Measurements from ENCODE around the gene TRAPPC5. TPM values are rescaled to one million over a fixed set of nuclear protein-coding genes. Genes with fewer than 3 reads are reported as not detected.

TRAPPC5 gene
- total and polyA plus RNA-seq, 8 donors = 4.5 to 203 (median 18.8) TPM

DNA sequence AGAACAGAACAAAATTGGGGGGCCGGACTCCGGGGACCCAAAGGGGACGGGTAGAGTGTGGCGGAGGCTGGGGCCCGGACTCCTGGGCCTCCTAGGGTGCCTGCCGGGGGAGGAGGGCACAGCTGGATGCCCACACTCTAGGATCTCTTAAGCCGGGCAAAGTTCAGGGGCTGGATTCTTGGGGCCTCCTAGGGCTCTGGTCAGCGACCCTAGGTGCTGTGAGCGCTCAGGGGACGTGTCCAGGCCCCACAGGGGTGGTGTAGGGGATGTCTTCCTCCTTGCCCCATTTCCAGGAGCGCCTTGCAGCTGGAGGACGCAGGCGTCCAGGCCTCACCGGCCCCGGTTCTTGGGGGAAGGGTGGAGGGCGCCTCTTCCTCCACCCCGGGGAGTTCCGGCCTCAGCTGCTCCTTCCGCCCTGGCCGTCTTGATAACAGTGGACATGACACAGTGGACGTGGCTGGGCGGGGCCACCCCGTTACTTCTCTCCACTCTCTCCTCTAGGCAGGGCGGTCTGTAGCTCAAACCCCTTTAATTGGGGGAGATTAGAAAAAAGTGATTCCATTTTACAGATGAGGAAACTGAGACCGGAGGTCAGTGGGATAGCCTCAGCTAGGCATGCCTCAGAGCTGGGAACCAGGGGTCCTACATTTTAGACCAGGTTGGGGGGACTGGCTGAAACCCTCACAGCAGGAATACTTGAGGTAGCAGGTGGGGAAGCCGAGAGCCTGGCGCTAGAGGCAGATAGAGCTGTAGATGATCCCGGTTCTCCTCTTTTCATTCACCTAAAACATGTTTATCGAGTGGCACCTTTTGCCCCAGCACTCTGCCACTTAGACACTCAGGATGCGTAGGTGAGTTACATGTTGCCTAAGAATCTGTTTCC is 43.0 kb upstream of the TRAPPC5 start:
- WGBS, 5 donors = 22 to 37% (median 28%) methylated on average over 21 to 30 of the region's 30 CpGs
- TF ChIP-seq POLR2AphosphoS5 (IDR thresholded peaks at IDR 0.05) = peak in 2 of 3 donors; percentile 31 to 47
- TF ChIP-seq POLR2A (IDR thresholded peaks at IDR 0.05) = no peak
- intact Hi-C loops (cut with DNase I; ENCODE audit: low total_unique reads) = no loop called here
- DNase-seq = peak; percentile 67 to 73
- peaks cover 0 to 41% (median 18%) of the 10 kb centered on the region in 4 donors for H3K36me3 ChIP-seq
- H3K27ac ChIP-seq = peak overlapping the region; percentile 84 to 96 (median 90)
- peaks cover 0 to 37% (median 28%) of the 10 kb centered on the region in 4 donors for H3K4me1 ChIP-seq
- peak overlapping the region; percentile 60 to 73 (median 62) for H3K4me3 ChIP-seq
- H3K27me3 ChIP-seq = peaks cover 0 to 53% (median 9%) of the 10 kb centered on the region in 3 donors
- H3K9me3 ChIP-seq = no peaks in the 10 kb centered on the region

DNA sequence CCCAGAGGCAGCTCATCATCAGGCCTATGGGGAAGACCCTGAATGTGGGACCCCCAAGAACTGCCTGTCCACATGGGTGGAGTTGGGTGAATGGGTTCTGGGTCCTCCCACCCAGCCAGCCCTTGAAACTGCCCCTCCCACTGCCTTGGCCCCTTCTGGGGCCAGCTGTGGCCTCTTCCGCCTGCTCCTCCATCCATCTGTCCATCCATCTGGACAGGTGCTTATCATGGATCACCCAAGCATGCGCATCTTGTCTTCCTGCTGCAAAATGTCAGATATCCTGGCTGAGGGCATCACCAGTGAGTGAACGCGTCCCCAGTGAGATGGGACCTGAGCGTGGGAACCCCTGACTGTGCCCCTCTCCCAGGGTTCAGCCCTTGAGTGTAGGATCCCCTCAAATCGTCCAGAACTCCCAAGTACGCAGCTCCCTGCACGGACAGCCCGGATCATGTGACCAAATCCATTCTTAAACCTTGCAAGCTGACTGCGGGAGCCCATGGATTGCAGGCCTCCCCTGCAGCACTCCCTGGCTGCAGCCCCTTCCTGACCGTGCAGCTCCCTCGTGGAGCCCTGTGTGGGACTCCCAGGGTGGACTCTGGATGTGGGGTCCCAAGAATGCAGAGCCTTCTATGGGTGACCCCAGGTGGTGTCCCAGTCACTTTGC is 41.7 kb upstream of the TRAPPC5 start:
- intact Hi-C loops (cut with DNase I; ENCODE audit: low total_unique reads) = no loop called here
- Histone ChIP-seq H3K27ac (no peak overlapping the region), H3K4me3 (peak overlapping the region in 1 of 4 donors; percentile 3), H3K4me1 (peaks cover 0 to 43% (median 28%) of the 10 kb centered on the region in 4 donors), H3K36me3 (peaks cover 0 to 45% (median 19%) of the 10 kb centered on the region in 4 donors), H3K9me3 (no peaks in the 10 kb centered on the region), H3K27me3 (peaks cover 0 to 64% (median 9%) of the 10 kb centered on the region in 3 donors)
- no peak for DNase-seq
- TF ChIP-seq, protein P1, sequence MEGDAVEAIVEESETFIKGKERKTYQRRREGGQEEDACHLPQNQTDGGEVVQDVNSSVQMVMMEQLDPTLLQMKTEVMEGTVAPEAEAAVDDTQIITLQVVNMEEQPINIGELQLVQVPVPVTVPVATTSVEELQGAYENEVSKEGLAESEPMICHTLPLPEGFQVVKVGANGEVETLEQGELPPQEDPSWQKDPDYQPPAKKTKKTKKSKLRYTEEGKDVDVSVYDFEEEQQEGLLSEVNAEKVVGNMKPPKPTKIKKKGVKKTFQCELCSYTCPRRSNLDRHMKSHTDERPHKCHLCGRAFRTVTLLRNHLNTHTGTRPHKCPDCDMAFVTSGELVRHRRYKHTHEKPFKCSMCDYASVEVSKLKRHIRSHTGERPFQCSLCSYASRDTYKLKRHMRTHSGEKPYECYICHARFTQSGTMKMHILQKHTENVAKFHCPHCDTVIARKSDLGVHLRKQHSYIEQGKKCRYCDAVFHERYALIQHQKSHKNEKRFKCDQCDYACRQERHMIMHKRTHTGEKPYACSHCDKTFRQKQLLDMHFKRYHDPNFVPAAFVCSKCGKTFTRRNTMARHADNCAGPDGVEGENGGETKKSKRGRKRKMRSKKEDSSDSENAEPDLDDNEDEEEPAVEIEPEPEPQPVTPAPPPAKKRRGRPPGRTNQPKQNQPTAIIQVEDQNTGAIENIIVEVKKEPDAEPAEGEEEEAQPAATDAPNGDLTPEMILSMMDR (IDR thresholded peaks at IDR 0.05) = no peak
- TF ChIP-seq EP300 (IDR thresholded peaks at IDR 0.05) (no peak), POLR2A (IDR thresholded peaks at IDR 0.05) (no peak), POLR2AphosphoS5 (IDR thresholded peaks at IDR 0.05) (no peak)
- whole genome bisulfite sequencing, 5 donors = 78 to 88% (median 79%) methylated on average over 9 to 12 of the region's 12 CpGs

DNA sequence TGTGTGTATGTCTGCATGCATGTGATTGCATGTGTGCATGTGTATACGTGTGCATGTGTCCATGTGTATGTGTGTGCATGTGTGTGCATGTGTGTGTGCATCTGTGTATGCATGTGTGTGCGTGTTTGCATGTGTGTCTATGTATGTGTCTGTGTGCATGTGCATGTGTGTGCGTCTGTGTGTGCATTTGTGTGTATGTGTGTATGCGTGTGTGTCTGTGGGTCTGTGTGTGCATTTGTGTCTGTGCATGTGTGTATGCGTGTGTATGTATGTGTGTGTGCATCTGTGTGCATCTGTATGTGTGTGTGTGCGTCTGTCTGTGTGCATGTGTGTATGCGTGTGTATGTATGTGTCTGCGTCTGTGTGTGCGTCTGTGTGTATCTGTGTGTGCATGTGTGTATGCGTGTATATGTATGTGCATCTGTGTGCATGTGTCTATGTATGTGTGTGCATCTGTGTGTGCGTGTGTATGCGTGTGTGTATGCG is 40.7 kb upstream of the TRAPPC5 start:
- intact Hi-C loops (cut with DNase I; ENCODE audit: low total_unique reads) = no loop called here
- 96 to 99% (median 97%) methylated on average over 13 of the region's 13 CpGs for WGBS, 5 donors
- Histone ChIP-seq H3K27me3 (peaks cover 0 to 63% (median 9%) of the 10 kb centered on the region in 3 donors), H3K27ac (no peak overlapping the region), H3K9me3 (no peaks in the 10 kb centered on the region), H3K4me3 (no peak overlapping the region), H3K36me3 (peaks cover 0 to 52% (median 25%) of the 10 kb centered on the region in 4 donors), H3K4me1 (peaks cover 0 to 51% (median 28%) of the 10 kb centered on the region in 4 donors)
- DNase-seq = no peak
- TF ChIP-seq POLR2AphosphoS5 (IDR thresholded peaks at IDR 0.05) = no peak
- no peak for TF ChIP-seq EP300 (IDR thresholded peaks at IDR 0.05)
- TF ChIP-seq, protein P1 (IDR thresholded peaks at IDR 0.05) = no peak
- no peak for TF ChIP-seq POLR2A (IDR thresholded peaks at IDR 0.05)

DNA sequence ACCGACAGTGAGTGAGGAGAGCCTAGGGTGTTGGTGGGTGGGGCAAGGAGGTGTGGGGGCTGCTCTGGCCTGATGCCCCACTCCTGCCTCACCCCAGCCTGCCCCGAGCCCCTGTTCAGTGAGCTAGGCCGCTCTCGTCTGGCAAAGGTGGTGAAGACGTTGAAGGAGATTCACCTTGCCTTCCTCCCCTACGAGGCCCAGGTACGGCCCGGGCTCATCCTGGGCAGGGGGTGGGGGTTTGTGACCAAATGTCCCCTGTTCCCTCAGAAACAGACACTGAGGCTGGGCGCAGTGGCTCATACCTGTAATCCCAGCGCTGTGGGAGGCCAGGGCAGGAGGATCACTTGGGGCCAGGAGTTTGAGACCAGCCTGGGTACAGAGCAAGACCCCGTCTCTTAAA is 39.8 kb upstream of the TRAPPC5 start:
- no peak for DNase-seq
- WGBS, 5 donors = 94 to 96% (median 95%) methylated on average over 11 of the region's 11 CpGs
- peaks cover 0 to 59% (median 32%) of the 10 kb centered on the region in 4 donors for H3K36me3 ChIP-seq
- TF ChIP-seq, protein P1 (IDR thresholded peaks at IDR 0.05) = no peak
- no peak for TF ChIP-seq POLR2A (IDR thresholded peaks at IDR 0.05)
- no peak for TF ChIP-seq EP300 (IDR thresholded peaks at IDR 0.05)
- TF ChIP-seq POLR2AphosphoS5 (IDR thresholded peaks at IDR 0.05) = no peak
- peaks cover 0 to 54% (median 28%) of the 10 kb centered on the region in 4 donors for H3K4me1 ChIP-seq
- H3K27ac ChIP-seq = no peak overlapping the region
- H3K9me3 ChIP-seq = no peaks in the 10 kb centered on the region
- no peak overlapping the region for H3K4me3 ChIP-seq
- intact Hi-C loops (cut with DNase I; ENCODE audit: low total_unique reads) = no loop called here
- H3K27me3 ChIP-seq = peaks cover 0 to 65% (median 9%) of the 10 kb centered on the region in 3 donors

Data from stomach (tissue), 9 donors.